ENCODE data around the gene TSHZ2.

Gene TSHZ2

DNA sequence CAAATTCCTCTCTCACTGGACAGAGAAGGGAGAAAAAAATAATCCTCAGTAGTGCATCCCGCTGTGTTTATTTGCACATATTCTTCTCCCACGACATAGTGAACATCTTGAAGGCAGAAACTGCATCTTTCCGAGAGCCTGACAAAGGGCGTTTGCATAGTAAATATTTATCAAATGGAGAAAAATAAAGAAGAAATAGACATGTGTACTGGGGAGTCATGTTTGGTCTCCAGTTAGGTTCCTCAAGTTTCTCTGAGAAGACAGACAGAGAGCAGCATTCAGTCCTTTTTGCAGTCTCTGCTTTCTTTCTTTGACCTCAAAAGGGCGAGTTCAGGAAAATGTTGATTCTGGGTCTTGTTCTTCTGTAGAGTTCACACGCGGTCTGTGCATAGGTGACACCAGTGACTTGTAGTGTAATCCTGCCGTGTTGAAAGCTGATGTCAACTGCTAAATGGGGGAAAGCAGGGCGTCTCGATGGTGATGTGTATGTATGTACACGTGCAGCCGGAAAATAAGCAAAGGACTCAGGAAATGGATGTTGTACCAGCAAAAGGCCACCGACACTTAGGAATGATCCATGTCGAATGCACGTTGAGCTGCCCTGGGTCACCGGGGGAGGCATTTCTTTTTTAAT lies 335.9 kb downstream of the TSHZ2 start:
- no peak overlapping the region for H2AFZ ChIP-seq (ENCODE audit: low read depth)
- H3K9ac ChIP-seq = no peak overlapping the region
- no peak overlapping the region for H3K4me3 ChIP-seq (IDR thresholded peaks at IDR 0.05; ENCODE audit: insufficient read depth, low read depth, low read length)
- no peaks in the 10 kb centered on the region for H3K36me3 ChIP-seq (ENCODE audit: insufficient read depth)
- TF ChIP-seq, protein P1, sequence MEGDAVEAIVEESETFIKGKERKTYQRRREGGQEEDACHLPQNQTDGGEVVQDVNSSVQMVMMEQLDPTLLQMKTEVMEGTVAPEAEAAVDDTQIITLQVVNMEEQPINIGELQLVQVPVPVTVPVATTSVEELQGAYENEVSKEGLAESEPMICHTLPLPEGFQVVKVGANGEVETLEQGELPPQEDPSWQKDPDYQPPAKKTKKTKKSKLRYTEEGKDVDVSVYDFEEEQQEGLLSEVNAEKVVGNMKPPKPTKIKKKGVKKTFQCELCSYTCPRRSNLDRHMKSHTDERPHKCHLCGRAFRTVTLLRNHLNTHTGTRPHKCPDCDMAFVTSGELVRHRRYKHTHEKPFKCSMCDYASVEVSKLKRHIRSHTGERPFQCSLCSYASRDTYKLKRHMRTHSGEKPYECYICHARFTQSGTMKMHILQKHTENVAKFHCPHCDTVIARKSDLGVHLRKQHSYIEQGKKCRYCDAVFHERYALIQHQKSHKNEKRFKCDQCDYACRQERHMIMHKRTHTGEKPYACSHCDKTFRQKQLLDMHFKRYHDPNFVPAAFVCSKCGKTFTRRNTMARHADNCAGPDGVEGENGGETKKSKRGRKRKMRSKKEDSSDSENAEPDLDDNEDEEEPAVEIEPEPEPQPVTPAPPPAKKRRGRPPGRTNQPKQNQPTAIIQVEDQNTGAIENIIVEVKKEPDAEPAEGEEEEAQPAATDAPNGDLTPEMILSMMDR (conservative IDR thresholded peaks at IDR 0.05; ENCODE audit: low read depth, low read length) = no peak
- no peaks in the 10 kb centered on the region for H3K27me3 ChIP-seq (ENCODE audit: insufficient read depth, low read depth)
- H4K20me1 ChIP-seq (ENCODE audit: insufficient read depth) = no peaks in the 10 kb centered on the region
- H3K4me1 ChIP-seq (ENCODE audit: low read depth, poor library complexity, severe bottlenecking) = no peaks in the 10 kb centered on the region
- H3K4me2 ChIP-seq = no peak overlapping the region
- no peak overlapping the region for H3K27ac ChIP-seq
- H3K79me2 ChIP-seq (ENCODE audit: insufficient read depth, low read depth) = no peaks in the 10 kb centered on the region

DNA sequence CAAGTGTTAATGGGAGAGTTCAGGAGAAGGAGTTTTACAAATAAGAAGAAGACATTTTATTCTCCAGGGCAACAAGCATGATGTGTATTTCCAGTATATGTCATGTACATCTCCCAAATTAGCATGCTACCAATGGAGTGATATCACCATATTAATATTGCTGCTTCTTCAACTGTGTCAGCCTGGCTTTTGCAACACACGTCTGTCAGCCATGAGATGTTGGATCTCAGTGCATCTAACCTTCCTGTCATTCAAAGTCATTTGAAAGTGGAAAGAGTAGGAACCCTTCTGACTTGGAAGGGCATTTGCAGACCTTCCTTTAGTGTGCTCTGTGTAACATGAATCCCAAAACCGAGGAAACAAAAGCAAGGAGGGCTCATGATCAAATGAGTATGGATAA lies 337.4 kb downstream of the TSHZ2 start:
- H3K27me3 ChIP-seq (ENCODE audit: insufficient read depth, low read depth) = no peaks in the 10 kb centered on the region
- no peak overlapping the region for H3K4me3 ChIP-seq (IDR thresholded peaks at IDR 0.05; ENCODE audit: insufficient read depth, low read depth, low read length)
- H4K20me1 ChIP-seq (ENCODE audit: insufficient read depth) = no peaks in the 10 kb centered on the region
- H3K36me3 ChIP-seq (ENCODE audit: insufficient read depth) = no peaks in the 10 kb centered on the region
- H3K4me2 ChIP-seq = no peak overlapping the region
- no peak overlapping the region for H2AFZ ChIP-seq (ENCODE audit: low read depth)
- no peak overlapping the region for H3K9ac ChIP-seq
- H3K27ac ChIP-seq = no peak overlapping the region
- TF ChIP-seq, protein P1 (conservative IDR thresholded peaks at IDR 0.05; ENCODE audit: low read depth, low read length) = no peak
- no peaks in the 10 kb centered on the region for H3K79me2 ChIP-seq (ENCODE audit: insufficient read depth, low read depth)
- H3K4me1 ChIP-seq (ENCODE audit: low read depth, poor library complexity, severe bottlenecking) = no peaks in the 10 kb centered on the region

DNA sequence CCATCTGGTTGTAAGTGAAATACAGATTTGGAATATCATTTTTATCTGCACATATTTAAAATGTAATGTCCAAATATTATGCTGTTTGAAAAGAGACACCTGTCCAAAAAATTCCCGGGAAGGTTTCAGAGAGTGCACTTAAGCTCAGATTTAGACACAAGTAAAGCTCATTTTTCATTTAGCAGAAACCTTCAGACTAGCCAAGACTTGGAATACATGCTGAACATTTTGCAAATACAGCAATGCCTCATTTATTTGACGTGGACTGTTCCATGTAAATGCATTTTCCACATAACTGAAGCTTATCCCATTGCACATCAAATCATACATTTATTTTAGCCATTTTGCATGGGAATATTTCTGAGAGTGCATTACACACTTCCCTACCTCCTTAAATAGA lies 340.8 kb downstream of the TSHZ2 start:
- Histone ChIP-seq H3K4me3 (IDR thresholded peaks at IDR 0.05; ENCODE audit: insufficient read depth, low read depth, low read length) (no peak overlapping the region), H3K27ac (no peak overlapping the region), H3K4me1 (ENCODE audit: low read depth, poor library complexity, severe bottlenecking) (no peaks in the 10 kb centered on the region), H2AFZ (ENCODE audit: low read depth) (no peak overlapping the region), H3K9ac (no peak overlapping the region), H3K27me3 (ENCODE audit: insufficient read depth, low read depth) (no peaks in the 10 kb centered on the region), H3K4me2 (no peak overlapping the region), H3K36me3 (ENCODE audit: insufficient read depth) (no peaks in the 10 kb centered on the region), H3K79me2 (ENCODE audit: insufficient read depth, low read depth) (no peaks in the 10 kb centered on the region), H4K20me1 (ENCODE audit: insufficient read depth) (no peaks in the 10 kb centered on the region)
- TF ChIP-seq, protein P1 (conservative IDR thresholded peaks at IDR 0.05; ENCODE audit: low read depth, low read length) = no peak

DNA sequence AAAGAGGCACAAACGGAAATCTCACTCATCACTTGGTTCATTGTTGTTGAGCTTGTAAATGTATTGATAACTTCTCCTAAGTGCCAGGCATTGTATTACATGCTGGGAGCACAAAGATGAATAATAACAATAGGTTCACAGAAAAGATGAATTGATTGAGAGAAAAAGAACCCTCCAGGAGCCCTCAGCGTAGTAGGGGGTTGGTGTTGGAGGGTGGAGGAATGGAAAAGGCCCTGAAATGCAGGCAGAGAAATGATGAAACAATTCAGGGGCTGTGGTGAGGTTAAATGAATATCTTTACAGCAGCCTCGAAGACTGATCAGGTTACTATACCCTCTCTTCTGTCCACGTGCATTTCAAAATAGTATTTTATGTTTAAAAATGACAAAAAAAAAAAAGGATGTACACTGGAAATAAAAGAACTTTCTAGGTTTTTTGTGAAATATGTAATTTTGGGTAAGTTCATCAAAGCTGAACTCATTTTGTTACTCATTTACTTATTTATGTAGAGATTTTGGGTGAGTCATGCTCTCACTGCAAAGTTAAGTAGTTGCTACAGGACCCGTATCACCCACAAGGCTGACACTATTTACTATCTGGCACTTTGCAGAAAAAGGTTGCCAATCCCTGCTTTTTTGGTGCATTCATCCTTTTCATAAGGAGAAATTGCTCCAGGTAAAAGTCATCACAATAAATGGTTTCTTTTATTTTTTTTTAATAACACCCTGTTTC lies 344.2 kb downstream of the TSHZ2 start:
- no peaks in the 10 kb centered on the region for H3K4me1 ChIP-seq (ENCODE audit: low read depth, poor library complexity, severe bottlenecking)
- no peaks in the 10 kb centered on the region for H4K20me1 ChIP-seq (ENCODE audit: insufficient read depth)
- no peak overlapping the region for H3K4me2 ChIP-seq
- H3K36me3 ChIP-seq (ENCODE audit: insufficient read depth) = no peaks in the 10 kb centered on the region
- H3K4me3 ChIP-seq (IDR thresholded peaks at IDR 0.05; ENCODE audit: insufficient read depth, low read depth, low read length) = no peak overlapping the region
- no peaks in the 10 kb centered on the region for H3K27me3 ChIP-seq (ENCODE audit: insufficient read depth, low read depth)
- no peak overlapping the region for H3K9ac ChIP-seq
- H3K27ac ChIP-seq = no peak overlapping the region
- H3K79me2 ChIP-seq (ENCODE audit: insufficient read depth, low read depth) = no peaks in the 10 kb centered on the region
- H2AFZ ChIP-seq (ENCODE audit: low read depth) = no peak overlapping the region
- TF ChIP-seq, protein P1 (conservative IDR thresholded peaks at IDR 0.05; ENCODE audit: low read depth, low read length) = no peak
